CD8-positive, alpha-beta memory T cell (primary cell): ENCODE data around the gene GRSF1. TPM values are rescaled to one million over a fixed set of nuclear protein-coding genes. Genes with fewer than 3 reads are reported as not detected.
A peak's percentile ranks its signal among the peaks of the same experiment; 100 is the strongest.

ENCODE experiments used
- CTCF ChIA-PET: fragments of 350-600 bp; sonication (Branson Sonifier 250); formaldehyde crosslinking; loops from one replicate; lab custom pipeline; 2021; ENCODE audit warnings: antibody characterized with exemption; lab: Charles Lee
- POLR2A ChIA-PET: fragments of 350-600 bp; sonication (Branson Sonifier 250); formaldehyde crosslinking; loops from one replicate; lab custom pipeline; 2021; ENCODE audit warnings: antibody characterized with exemption; lab: Charles Lee
- DNase-seq, 5 donors: peaks; one replicate each; pipeline versions ENCODE4 v3.0.0 to v3.0.0-alpha.2; 2020 to 2022; ENCODE audit warnings: mixed read lengths in 1 of 5
- H3K27ac ChIP-seq: one replicate; pipeline ENCODE4 v1.7.0; 2013; ENCODE audit warnings: low read depth, mild to moderate bottlenecking, low read length, moderate library complexity
- H3K27me3 ChIP-seq: 2 replicates; pipeline ENCODE4 v1.7.0; 2013; ENCODE audit warnings: low read length, mild to moderate bottlenecking; ENCODE audit not compliant: insufficient read depth, poor library complexity, severe bottlenecking
- H3K36me3 ChIP-seq: 2 replicates; pipeline ENCODE4 v1.7.0; 2013; ENCODE audit warnings: mild to moderate bottlenecking, low read length, moderate library complexity; ENCODE audit not compliant: insufficient read depth
- H3K4me1 ChIP-seq: 2 replicates; pipeline ENCODE4 v1.7.0; 2013; ENCODE audit warnings: mild to moderate bottlenecking, low read length, moderate library complexity; ENCODE audit not compliant: insufficient read depth
- H3K4me3 ChIP-seq: 2 replicates; pipeline ENCODE4 v1.7.0; 2013; ENCODE audit warnings: mild to moderate bottlenecking, low read length
- H3K9me3 ChIP-seq: 2 replicates; pipeline ENCODE4 v1.7.0; 2013; ENCODE audit warnings: mild to moderate bottlenecking, low read length
- H3K27ac Mint-ChIP-seq, 8 donors: one replicate each; pipeline ENCODE4 v1.8.0; 2020 to 2021; ENCODE audit warnings: mixed read lengths in 8 of 8, mild to moderate bottlenecking in 6 of 8, inconsistent platforms in 3 of 8, moderate library complexity in 3 of 8
- H3K27me3 Mint-ChIP-seq, 2 donors: one replicate each; pipeline ENCODE4 v1.8.0; 2020 to 2021; ENCODE audit warnings: mixed read lengths in 2 of 2, mild to moderate bottlenecking in 1 of 2, moderate library complexity in 1 of 2
- H3K36me3 Mint-ChIP-seq, 3 donors: one replicate each; pipeline ENCODE4 v1.8.0; 2020 to 2021; ENCODE audit warnings: mixed read lengths in 3 of 3, inconsistent platforms in 1 of 3, mild to moderate bottlenecking in 1 of 3
- H3K4me1 Mint-ChIP-seq, 3 donors: one replicate each; pipeline ENCODE4 v1.8.0; 2020 to 2021; ENCODE audit warnings: mixed read lengths in 3 of 3, inconsistent platforms in 1 of 3, mild to moderate bottlenecking in 1 of 3
- H3K4me3 Mint-ChIP-seq, 7 donors: one replicate each; pipeline ENCODE4 v1.8.0; 2020 to 2021; ENCODE audit warnings: mixed read lengths in 7 of 7, mild to moderate bottlenecking in 6 of 7, moderate library complexity in 4 of 7, inconsistent platforms in 2 of 7
- H3K9me3 Mint-ChIP-seq, 5 donors: one replicate each; pipeline ENCODE4 v1.8.0; 2020 to 2022; ENCODE audit warnings: mixed read lengths in 5 of 5, mild to moderate bottlenecking in 3 of 5, moderate library complexity in 2 of 5, inconsistent platforms in 1 of 5
- polyA plus RNA-seq: library from polyadenylated mRNA; unstranded; fragments of 300-500 nt; fragmentation: Illumina TruSeq; gene quantifications from one replicate; pipeline ENCODE4 v1.2.3, GENCODE V29; 2021
- total RNA-seq, 2 experiments: library from RNA; stranded (reverse); gene quantifications; one replicate each; pipeline ENCODE4 v1.2.3, GENCODE V29; 2021

GRSF1 gene, protein sequence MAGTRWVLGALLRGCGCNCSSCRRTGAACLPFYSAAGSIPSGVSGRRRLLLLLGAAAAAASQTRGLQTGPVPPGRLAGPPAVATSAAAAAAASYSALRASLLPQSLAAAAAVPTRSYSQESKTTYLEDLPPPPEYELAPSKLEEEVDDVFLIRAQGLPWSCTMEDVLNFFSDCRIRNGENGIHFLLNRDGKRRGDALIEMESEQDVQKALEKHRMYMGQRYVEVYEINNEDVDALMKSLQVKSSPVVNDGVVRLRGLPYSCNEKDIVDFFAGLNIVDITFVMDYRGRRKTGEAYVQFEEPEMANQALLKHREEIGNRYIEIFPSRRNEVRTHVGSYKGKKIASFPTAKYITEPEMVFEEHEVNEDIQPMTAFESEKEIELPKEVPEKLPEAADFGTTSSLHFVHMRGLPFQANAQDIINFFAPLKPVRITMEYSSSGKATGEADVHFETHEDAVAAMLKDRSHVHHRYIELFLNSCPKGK
- 100 to 1,000 TPM; 112 to 125 TPM for total RNA-seq
- 99.7 TPM for polyA plus RNA-seq

DNA sequence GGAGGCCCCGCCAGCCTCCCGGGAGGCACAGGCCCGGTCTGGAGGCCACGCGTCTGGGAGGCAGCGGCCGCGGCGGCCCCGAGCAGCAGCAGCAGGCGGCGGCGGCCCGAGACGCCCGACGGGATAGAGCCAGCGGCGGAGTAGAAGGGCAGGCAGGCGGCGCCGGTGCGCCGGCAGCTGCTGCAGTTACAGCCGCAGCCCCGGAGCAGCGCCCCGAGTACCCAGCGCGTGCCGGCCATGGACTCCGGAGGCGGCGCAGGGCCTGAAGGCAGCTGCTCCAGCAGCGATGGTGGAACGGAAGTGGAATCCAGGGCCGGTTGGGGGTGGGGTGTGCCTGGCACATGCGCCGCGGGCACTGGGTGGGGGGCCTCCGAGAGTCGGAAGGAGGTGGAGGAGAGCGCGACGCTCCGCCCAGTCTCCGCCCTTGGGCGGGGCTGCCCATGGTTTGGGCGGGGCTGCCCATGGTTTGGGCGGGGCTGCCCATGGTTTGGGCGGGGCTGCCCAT lies at the start of gene GRSF1:
Gene GRSF1, minus strand, starts transcription at position 302 of the 505 bp plus-strand sequence. Its CDS starts 63 bp downstream, at position 239.
- peak; percentile 93 to 97 (median 94) for DNase-seq
- Histone ChIP-seq H3K36me3 (peaks cover under 1% of the 10 kb centered on the region), H3K4me3 (peak within 1 kb of the TSS; percentile 78), H3K9me3 (no peaks in the 10 kb centered on the region), H3K27ac (peak within 1 kb of the TSS; percentile 81), H3K27me3 (no peaks in the 10 kb centered on the region), H3K4me1 (peaks cover 29% of the 10 kb centered on the region)
- no peaks in the 10 kb centered on the region for H3K9me3 Mint-ChIP-seq
- ChIA-PET CTCF (interaction anchor here (0.7 to 3.0 kb wide), 4 partner anchors 13 to 151 kb away, joined by 3 to 11 read pairs (median 5); no protein-coding TSS in a partner anchor), POLR2A (interaction anchor here (0.7 to 2.6 kb wide), 8 partner anchors 10 to 154 kb away, joined by 3 to 21 read pairs (median 11); partner anchors contain the start of genes DCK and MOB1B)
- H3K4me3 Mint-ChIP-seq, result peak within 1 kb of the TSS; percentile 91 to 99 (median 96)
- H3K4me1 Mint-ChIP-seq, result peaks cover 26 to 35% (median 29%) of the 10 kb centered on the region in 3 donors
- no peaks in the 10 kb centered on the region for H3K27me3 Mint-ChIP-seq
- peak within 1 kb of the TSS; percentile 90 to 100 (median 97) for H3K27ac Mint-ChIP-seq
- H3K36me3 Mint-ChIP-seq, result peaks cover 3 to 19% (median 4%) of the 10 kb centered on the region in 3 donors

DNA sequence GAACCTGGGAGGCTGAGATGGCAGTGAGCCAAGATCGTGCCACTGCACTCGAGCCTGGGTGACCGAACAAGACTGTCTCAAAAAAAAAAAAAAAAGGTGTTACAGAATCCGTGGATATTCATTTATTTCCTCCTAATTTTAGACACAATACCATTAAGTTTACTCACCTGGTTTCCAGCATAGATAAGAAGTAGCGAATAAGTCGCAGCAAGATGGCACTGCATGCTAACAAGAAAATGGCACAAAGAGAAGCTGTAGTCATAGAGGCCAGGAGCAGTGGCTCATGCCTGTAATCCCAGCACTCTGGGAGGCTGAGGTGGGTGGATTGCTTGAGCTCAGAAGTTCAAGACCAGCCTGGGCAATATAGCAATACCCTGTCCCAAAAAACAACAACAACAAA lies 45.5 kb upstream of the GRSF1 start:
- Histone ChIP-seq H3K4me3 (no peak overlapping the region), H3K4me1 (no peaks in the 10 kb centered on the region), H3K9me3 (no peaks in the 10 kb centered on the region), H3K27ac (no peak overlapping the region), H3K36me3 (no peaks in the 10 kb centered on the region), H3K27me3 (no peaks in the 10 kb centered on the region)
- H3K4me3 Mint-ChIP-seq, result no peak overlapping the region
- CTCF ChIA-PET, result interaction anchor here (0.7 to 1.1 kb wide), 2 partner anchors 11 to 17 kb away, joined by 3 to 5 read pairs; partner anchors contain the start of gene MOB1B
- H3K4me1 Mint-ChIP-seq, result no peaks in the 10 kb centered on the region
- no peaks in the 10 kb centered on the region for H3K9me3 Mint-ChIP-seq
- DNase-seq, result no peak
- H3K36me3 Mint-ChIP-seq, result peaks cover 0 to 5% (median 0%) of the 10 kb centered on the region in 3 donors
- H3K27ac Mint-ChIP-seq, result no peak overlapping the region
- POLR2A ChIA-PET, result interaction anchor here (0.5 kb wide), 1 partner anchor 57 kb away, joined by 4 read pairs; no protein-coding TSS in a partner anchor
- H3K27me3 Mint-ChIP-seq, result peaks cover 9 to 13% of the 10 kb centered on the region in 2 donors

DNA sequence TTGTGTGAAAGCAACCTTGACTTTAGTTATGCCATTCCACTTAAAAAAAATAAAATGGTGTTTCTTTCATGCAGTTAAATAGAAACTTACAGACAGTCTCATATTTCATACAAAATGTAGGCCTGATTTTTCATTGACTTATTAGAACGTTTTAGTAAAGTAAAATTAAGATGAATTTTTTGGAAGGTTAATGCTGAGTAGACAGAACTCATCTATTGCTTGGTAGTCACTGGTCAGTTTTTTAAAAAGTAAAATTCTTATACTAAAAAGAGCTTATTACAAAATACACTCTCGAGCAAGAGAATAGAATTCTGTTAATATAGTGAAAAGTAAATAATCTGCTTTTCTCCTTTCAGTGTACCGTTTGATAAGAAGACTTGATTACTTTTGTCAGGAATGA lies 41.0 kb upstream of the GRSF1 start:
- no peaks in the 10 kb centered on the region for H3K36me3 ChIP-seq
- no peaks in the 10 kb centered on the region for H3K9me3 ChIP-seq
- Mint-ChIP-seq H3K4me1 (no peaks in the 10 kb centered on the region), H3K27ac (no peak overlapping the region), H3K9me3 (no peaks in the 10 kb centered on the region), H3K36me3 (peaks cover 0 to 5% (median 0%) of the 10 kb centered on the region in 3 donors), H3K4me3 (no peak overlapping the region), H3K27me3 (peaks cover 7 to 11% of the 10 kb centered on the region in 2 donors)
- no peak for DNase-seq
- no peaks in the 10 kb centered on the region for H3K27me3 ChIP-seq
- H3K27ac ChIP-seq, result no peak overlapping the region
- H3K4me3 ChIP-seq, result no peak overlapping the region
- ChIA-PET CTCF (no interaction called here), POLR2A (no interaction called here)
- no peaks in the 10 kb centered on the region for H3K4me1 ChIP-seq

DNA sequence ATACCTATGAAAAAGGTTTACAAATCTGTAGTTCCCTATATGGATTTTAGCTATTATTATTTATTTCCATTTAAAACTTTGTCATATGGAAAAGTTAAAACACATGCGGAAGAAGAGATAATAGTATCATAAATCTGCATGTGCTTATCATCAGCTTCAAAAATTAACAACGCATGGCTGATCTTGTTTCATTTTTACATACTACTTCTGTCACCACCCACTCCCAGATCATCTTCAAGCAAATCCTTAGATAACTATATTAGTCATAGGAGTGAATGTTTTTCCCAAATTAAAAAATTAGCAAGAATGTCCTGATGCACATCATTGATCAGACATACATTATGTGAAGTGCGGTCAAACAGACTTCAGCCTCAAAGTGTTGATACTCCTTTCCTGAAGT lies 37.9 kb upstream of the GRSF1 start:
- H3K36me3 ChIP-seq, result no peaks in the 10 kb centered on the region
- no peaks in the 10 kb centered on the region for H3K36me3 Mint-ChIP-seq
- ChIA-PET CTCF (no interaction called here), POLR2A (no interaction called here)
- H3K27me3 ChIP-seq, result no peaks in the 10 kb centered on the region
- H3K4me3 ChIP-seq, result no peak overlapping the region
- H3K9me3 ChIP-seq, result no peaks in the 10 kb centered on the region
- H3K9me3 Mint-ChIP-seq, result no peaks in the 10 kb centered on the region
- peaks cover 2 to 3% of the 10 kb centered on the region in 2 donors for H3K27me3 Mint-ChIP-seq
- H3K4me1 ChIP-seq, result no peaks in the 10 kb centered on the region
- no peak for DNase-seq
- H3K27ac Mint-ChIP-seq, result no peak overlapping the region
- no peaks in the 10 kb centered on the region for H3K4me1 Mint-ChIP-seq
- H3K27ac ChIP-seq, result no peak overlapping the region
- H3K4me3 Mint-ChIP-seq, result no peak overlapping the region

DNA sequence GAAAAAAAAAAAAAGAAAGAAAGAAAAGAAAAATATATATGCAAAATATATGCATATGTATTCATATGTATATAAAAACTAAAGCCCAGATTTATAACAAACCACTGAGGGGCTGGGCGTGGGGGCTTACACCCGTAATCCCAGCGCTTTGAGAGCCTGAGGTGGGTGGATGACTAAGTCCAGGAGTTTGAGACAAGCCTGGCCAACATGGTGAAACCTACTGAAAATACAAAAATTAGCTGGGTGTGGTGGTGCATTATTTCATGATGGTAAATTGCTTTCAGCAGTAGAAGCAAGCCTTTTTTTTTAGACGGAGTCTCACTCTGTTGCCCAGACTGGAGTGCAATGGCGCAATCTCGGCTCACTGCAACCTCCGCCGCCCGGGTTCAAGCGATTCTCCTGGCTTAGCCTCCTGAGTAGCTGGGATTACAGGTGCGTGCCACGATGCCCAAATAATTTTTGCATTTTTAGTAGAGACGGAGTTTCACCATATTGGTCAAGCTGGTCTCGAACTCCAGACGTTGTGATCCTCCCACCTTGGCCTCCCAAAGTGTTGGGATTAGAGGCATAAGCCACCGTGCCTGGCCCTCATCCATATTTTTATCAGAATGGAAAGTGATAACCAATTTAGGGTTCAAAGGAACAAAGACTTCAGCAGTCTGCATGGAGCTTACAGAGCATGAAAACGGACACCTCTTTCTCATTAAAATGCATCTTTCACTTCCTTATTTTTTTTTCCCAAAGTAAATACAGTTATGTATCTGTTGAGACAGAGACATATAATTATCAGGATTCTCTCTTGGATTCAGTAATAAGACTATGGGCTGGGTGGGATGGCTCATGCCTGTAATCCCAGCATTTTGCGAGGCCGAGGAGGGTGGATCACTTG lies 34.8 kb upstream of the GRSF1 start:
- POLR2A ChIA-PET, result no interaction called here
- H3K4me3 ChIP-seq, result no peak overlapping the region
- Mint-ChIP-seq H3K27me3 (peaks cover 0 to 3% of the 10 kb centered on the region in 2 donors), H3K9me3 (no peaks in the 10 kb centered on the region), H3K4me3 (no peak overlapping the region), H3K27ac (no peak overlapping the region), H3K36me3 (no peaks in the 10 kb centered on the region), H3K4me1 (no peaks in the 10 kb centered on the region)
- H3K9me3 ChIP-seq, result no peaks in the 10 kb centered on the region
- DNase-seq, result no peak
- no peaks in the 10 kb centered on the region for H3K27me3 ChIP-seq
- H3K27ac ChIP-seq, result no peak overlapping the region
- no peaks in the 10 kb centered on the region for H3K4me1 ChIP-seq
- CTCF ChIA-PET, result no interaction called here
- no peaks in the 10 kb centered on the region for H3K36me3 ChIP-seq

DNA sequence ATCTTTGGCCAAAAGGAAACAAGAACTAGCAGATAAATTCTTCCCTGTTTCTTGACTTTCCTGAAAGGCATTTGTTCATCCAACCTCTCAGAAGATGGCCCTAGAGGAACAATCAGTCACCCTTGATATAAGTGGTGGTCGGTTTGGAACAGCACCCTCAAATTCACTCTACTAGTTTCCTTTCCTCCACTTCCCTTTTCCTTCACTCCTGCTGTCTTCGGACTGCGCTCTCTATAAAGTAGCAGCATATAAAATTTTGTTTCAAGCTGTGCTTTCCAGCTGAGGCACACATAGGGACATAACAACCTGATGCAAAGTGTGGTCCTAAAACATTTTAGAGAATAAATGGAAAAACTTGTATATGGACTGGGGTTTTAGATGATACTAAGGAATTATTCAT lies 33.5 kb upstream of the GRSF1 start:
- no peak overlapping the region for H3K4me3 Mint-ChIP-seq
- no peaks in the 10 kb centered on the region for H3K27me3 ChIP-seq
- H3K4me1 Mint-ChIP-seq, result no peaks in the 10 kb centered on the region
- no peaks in the 10 kb centered on the region for H3K4me1 ChIP-seq
- H3K27ac ChIP-seq, result no peak overlapping the region
- no peak overlapping the region for H3K27ac Mint-ChIP-seq
- no peak for DNase-seq
- ChIA-PET POLR2A (no interaction called here), CTCF (no interaction called here)
- H3K9me3 ChIP-seq, result no peaks in the 10 kb centered on the region
- H3K36me3 Mint-ChIP-seq, result no peaks in the 10 kb centered on the region
- H3K4me3 ChIP-seq, result no peak overlapping the region
- peaks cover 0 to 3% of the 10 kb centered on the region in 2 donors for H3K27me3 Mint-ChIP-seq
- H3K36me3 ChIP-seq, result no peaks in the 10 kb centered on the region
- no peaks in the 10 kb centered on the region for H3K9me3 Mint-ChIP-seq

DNA sequence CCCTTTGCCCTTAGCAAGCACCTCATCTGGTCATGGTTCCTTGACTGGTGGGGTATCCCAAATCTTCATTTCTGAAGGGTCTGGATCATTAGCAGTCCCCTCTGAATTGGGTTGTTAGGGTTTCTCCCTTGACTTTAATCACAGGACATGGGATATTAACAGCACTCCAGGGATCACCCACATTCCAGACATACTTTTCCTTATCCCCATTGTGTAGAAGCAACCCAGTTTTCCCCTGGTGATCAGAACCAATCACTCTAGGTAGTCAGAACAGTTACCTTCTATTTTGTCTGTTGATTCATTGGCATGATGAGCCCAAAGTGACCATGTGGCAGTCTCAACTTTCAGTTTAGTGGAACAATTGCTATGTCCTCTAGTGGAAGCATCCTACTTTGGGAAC lies 29.1 kb upstream of the GRSF1 start:
- Histone ChIP-seq H3K4me3 (no peak overlapping the region), H3K36me3 (no peaks in the 10 kb centered on the region), H3K9me3 (no peaks in the 10 kb centered on the region), H3K4me1 (no peaks in the 10 kb centered on the region), H3K27ac (no peak overlapping the region), H3K27me3 (no peaks in the 10 kb centered on the region)
- Mint-ChIP-seq H3K27ac (no peak overlapping the region), H3K9me3 (no peaks in the 10 kb centered on the region), H3K4me1 (no peaks in the 10 kb centered on the region), H3K36me3 (no peaks in the 10 kb centered on the region), H3K27me3 (no peaks in the 10 kb centered on the region), H3K4me3 (no peak overlapping the region)
- ChIA-PET POLR2A (no interaction called here), CTCF (no interaction called here)
- no peak for DNase-seq
